Measurements from ENCODE around the gene FOXL2NB.

DNA sequence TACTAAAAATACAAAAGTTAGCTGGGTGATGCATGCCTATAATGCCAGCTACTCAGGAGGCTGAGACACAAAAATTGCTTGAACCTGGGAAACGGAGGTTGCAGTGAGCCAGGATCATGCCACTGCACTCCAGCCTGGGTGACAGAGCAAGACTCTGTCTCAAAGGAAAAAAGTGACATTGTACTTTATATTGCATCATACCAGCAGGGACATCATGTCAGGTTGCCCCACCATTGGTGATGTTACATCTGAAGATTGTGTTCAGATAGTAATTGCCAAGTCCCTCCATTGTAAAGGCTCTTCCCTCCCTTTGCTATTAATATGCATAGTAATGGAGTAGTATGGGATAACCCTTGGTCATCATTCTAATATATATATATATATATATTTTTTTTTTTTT is 44.8 kb upstream of the FOXL2NB start:
- TF ChIP-seq, protein P1, sequence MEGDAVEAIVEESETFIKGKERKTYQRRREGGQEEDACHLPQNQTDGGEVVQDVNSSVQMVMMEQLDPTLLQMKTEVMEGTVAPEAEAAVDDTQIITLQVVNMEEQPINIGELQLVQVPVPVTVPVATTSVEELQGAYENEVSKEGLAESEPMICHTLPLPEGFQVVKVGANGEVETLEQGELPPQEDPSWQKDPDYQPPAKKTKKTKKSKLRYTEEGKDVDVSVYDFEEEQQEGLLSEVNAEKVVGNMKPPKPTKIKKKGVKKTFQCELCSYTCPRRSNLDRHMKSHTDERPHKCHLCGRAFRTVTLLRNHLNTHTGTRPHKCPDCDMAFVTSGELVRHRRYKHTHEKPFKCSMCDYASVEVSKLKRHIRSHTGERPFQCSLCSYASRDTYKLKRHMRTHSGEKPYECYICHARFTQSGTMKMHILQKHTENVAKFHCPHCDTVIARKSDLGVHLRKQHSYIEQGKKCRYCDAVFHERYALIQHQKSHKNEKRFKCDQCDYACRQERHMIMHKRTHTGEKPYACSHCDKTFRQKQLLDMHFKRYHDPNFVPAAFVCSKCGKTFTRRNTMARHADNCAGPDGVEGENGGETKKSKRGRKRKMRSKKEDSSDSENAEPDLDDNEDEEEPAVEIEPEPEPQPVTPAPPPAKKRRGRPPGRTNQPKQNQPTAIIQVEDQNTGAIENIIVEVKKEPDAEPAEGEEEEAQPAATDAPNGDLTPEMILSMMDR (IDR thresholded peaks at IDR 0.05; ENCODE audit: low read length), result no peak
- no peak for TF ChIP-seq EZH2 (IDR thresholded peaks at IDR 0.05; ENCODE audit: borderline replicate concordance, low read length)

All from OCI-LY1 (cell line).